Mucosa of rectum (tissue), 2 donors: ENCODE results near the gene SUPT5H.
"Not testable (repeated sequence)": the region's sequence is repeated elsewhere in the genome, so short reads cannot be mapped to it uniquely, and the experiment has no call there.

ENCODE experiments used
- H3K27ac ChIP-seq, 2 donors: one replicate each; pipeline ENCODE4 v1.7.0; 2013; ENCODE audit warnings: inconsistent platforms in 2 of 2, low read depth in 2 of 2, low read length in 2 of 2
- H3K27me3 ChIP-seq, 2 donors: one replicate each; pipeline ENCODE4 v1.7.0; 2013; ENCODE audit warnings: low read length in 2 of 2; ENCODE audit not compliant: control insufficient read depth in 2 of 2, insufficient read depth in 2 of 2
- H3K36me3 ChIP-seq, 2 donors: one replicate each; pipeline ENCODE4 v1.7.0; 2013; ENCODE audit warnings: low read length in 2 of 2; ENCODE audit not compliant: control insufficient read depth in 2 of 2, insufficient read depth in 2 of 2
- H3K4me1 ChIP-seq, 2 donors: one replicate each; pipeline ENCODE4 v1.7.0; 2013; ENCODE audit warnings: low read length in 2 of 2, mild to moderate bottlenecking in 1 of 2; ENCODE audit not compliant: control insufficient read depth in 2 of 2, insufficient read depth in 2 of 2
- H3K4me3 ChIP-seq, 2 donors: one replicate each; pipeline ENCODE4 v1.7.0; 2013; ENCODE audit warnings: low read length in 2 of 2
- H3K9ac ChIP-seq, 2 donors: one replicate each; pipeline ENCODE4 v1.7.0; 2013; ENCODE audit warnings: low read length in 2 of 2, low read depth in 1 of 2, mild to moderate bottlenecking in 1 of 2
- H3K9me3 ChIP-seq, 2 donors: one replicate each; pipeline ENCODE4 v1.7.0; 2013; ENCODE audit warnings: low read length in 2 of 2; ENCODE audit not compliant: control insufficient read depth in 2 of 2
- donor health status: healthy.
- donor health status: Normal muscosa, but diverticular disease.

SUPT5H gene

DNA sequence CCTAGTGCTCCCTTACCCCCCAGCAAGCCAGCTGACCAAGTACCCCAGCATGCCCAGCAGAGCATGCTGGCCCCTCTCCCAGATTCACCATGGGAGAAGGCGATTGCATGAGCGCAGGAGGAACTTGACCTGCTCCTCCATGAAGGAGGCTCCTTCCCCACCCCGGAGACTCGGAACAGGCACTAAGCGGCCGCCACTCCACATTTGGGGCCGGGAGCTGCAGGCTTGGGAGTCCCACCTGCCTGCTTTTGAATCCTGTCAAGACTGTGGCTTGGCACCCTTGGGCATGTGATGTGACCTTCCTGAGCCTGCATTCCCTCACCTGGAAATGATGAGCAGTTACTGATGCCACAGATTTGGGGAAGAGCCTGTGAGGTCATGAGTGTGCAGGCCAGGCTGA lies 22.6 kb downstream of the SUPT5H start:
- no peaks in the 10 kb centered on the region for H3K9me3 ChIP-seq
- H3K9ac ChIP-seq: no peak overlapping the region
- H3K36me3 ChIP-seq: peaks cover 76 to 80% of the 10 kb centered on the region in 2 donors
- no peaks in the 10 kb centered on the region for H3K27me3 ChIP-seq
- H3K27ac ChIP-seq: no peak overlapping the region
- no peaks in the 10 kb centered on the region for H3K4me1 ChIP-seq
- no peak overlapping the region for H3K4me3 ChIP-seq

DNA sequence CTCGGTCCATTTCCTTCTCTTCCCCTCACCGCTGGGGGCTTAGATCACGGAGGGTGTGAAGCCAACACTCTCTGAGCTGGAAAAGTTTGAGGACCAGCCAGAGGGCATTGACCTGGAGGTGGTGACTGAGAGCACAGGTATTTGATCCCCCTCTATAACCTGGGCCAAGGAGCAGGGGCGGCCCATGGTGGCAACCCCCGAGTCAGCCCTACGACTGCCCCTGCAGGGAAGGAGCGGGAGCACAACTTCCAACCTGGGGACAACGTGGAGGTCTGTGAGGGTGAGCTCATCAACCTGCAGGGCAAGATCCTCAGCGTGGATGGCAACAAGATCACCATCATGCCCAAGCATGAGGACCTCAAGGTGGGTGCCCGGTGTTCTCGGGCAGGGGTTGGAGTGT lies 23.7 kb downstream of the SUPT5H start:
- H3K27ac ChIP-seq: no peak overlapping the region
- H3K4me3 ChIP-seq: no peak overlapping the region
- peaks cover 83 to 91% of the 10 kb centered on the region in 2 donors for H3K36me3 ChIP-seq
- H3K9ac ChIP-seq: no peak overlapping the region
- no peaks in the 10 kb centered on the region for H3K4me1 ChIP-seq
- no peaks in the 10 kb centered on the region for H3K9me3 ChIP-seq
- no peaks in the 10 kb centered on the region for H3K27me3 ChIP-seq

DNA sequence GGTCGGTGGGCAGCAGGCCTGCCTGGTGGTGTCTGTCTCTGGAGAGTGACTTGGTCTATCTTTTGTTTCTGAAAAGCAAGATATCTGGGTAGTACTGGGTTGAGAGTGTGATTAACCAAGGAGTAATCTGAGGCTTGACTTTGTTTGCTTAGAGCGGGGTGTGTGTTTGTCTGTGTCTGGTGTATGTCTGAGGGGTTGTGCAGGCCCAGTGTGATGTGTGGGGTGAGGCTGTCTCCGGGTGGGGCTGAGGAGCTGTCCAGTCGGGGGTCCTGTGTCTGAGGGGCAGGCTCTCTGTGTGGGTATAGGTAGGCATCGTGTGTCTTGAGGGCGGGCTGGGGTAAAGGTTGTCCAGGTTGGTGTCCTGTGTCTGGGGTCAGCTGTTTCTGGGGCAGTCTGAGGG lies 24.2 kb downstream of the SUPT5H start:
- Histone ChIP-seq H3K27me3 (no peaks in the 10 kb centered on the region), H3K9ac (no peak overlapping the region), H3K4me1 (no peaks in the 10 kb centered on the region), H3K36me3 (peaks cover 87 to 93% of the 10 kb centered on the region in 2 donors), H3K9me3 (no peaks in the 10 kb centered on the region), H3K27ac (no peak overlapping the region), H3K4me3 (no peak overlapping the region)

DNA sequence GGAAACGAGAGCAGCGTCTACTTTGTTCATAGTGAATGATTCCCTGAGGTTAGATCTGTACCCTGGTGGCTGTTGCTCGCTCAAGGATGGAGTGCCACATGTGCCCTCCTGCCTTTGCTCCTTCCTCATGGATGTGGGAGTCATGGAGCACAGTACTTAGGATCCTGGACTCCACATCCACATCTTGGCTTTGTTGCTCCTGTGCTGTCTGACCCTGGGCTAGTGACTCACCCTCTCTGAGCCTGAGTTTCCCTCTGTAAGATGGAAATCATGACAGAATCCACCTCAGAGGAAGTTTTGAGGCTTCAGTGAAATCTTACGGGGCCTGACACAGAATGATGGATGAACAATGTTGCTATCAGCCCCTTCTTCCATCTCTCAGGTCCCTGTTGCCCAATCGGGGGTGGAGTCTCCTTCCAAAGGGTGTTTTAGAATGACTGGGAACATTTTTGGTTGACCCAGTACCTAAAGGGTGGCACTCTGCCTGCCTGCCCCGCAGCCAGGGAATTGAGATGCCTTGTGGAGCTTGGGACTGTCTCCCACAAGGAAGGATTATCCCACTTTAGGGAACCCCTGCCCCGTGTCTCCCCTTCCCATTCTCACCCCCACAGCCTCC lies 25.4 kb downstream of the SUPT5H start:
- Histone ChIP-seq H3K4me3 (no peak overlapping the region), H3K9ac (no peak overlapping the region), H3K4me1 (no peaks in the 10 kb centered on the region), H3K27ac (no peak overlapping the region), H3K27me3 (no peaks in the 10 kb centered on the region), H3K9me3 (no peaks in the 10 kb centered on the region), H3K36me3 (peaks cover 82 to 88% of the 10 kb centered on the region in 2 donors)

DNA sequence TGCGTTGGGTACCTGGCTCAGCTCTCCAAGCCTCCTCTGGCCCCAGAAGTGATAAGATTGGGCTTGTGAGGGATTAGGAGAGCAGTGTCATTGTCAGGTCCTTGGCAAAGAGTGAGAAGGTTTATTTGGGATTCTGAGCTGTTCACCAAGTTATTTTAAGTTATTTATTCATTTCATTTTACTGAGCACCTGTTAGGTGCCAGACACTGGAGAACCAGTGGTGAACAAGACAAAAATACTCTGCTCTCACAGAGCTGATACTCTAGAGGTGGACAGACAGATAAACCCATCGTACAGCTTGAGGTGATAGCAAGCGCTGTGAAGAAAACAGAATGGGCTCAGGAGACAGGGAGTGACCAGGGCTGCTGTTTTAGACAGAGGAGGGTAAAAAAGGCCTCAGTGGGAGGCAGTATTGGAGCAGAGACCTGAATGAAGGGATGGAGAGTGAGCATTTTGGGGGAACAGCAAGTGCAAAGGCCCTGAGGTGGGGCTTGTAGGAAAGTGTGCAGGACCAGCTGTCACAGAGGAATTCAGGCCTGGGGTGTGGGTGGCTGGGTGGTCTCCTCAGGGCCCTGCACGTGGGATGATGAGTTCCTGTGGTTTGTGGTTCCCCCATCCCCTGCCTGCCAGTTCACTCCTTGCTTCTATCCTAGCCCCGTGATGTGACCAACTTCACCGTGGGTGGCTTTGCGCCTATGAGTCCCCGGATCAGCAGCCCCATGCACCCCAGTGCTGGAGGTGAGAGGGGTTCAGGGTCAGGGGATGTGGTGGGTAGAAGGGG lies 26.6 kb downstream of the SUPT5H start:
- Histone ChIP-seq H3K36me3 (peaks cover 77 to 88% of the 10 kb centered on the region in 2 donors), H3K9me3 (no peaks in the 10 kb centered on the region), H3K27me3 (no peaks in the 10 kb centered on the region), H3K27ac (no peak overlapping the region), H3K4me1 (no peaks in the 10 kb centered on the region), H3K9ac (no peak overlapping the region), H3K4me3 (no peak overlapping the region)

DNA sequence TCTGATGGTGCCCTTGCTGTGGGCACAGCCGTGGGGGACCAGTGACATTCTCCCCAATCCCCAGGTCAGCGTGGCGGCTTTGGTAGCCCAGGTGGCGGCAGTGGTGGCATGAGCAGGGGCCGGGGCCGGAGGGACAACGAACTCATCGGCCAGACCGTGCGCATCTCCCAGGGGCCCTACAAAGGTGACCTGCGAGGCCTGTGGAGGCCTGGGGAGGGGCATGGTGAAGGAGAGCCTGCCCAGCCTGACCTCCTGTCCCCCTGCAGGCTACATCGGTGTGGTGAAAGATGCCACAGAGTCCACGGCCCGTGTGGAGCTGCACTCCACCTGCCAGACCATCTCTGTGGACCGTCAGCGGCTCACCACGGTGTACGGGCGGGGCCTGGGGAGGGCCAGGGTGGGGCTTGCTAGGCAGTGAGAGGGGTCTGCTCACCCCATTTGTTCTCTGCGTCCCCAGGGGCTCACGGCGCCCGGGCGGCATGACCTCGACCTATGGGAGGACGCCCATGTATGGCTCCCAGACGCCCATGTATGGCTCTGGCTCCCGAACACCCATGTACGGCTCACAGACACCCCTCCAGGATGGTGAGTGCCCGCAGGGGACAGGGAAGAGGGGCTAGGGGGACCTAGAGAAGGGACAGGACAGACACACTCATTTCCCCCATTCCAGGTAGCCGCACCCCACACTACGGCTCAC lies 27.5 kb downstream of the SUPT5H start:
- H3K27me3 ChIP-seq: no peaks in the 10 kb centered on the region
- no peak overlapping the region for H3K4me3 ChIP-seq
- no peak overlapping the region for H3K9ac ChIP-seq
- peaks cover 73 to 81% of the 10 kb centered on the region in 2 donors for H3K36me3 ChIP-seq
- no peak overlapping the region for H3K27ac ChIP-seq
- no peaks in the 10 kb centered on the region for H3K4me1 ChIP-seq
- H3K9me3 ChIP-seq: no peaks in the 10 kb centered on the region

DNA sequence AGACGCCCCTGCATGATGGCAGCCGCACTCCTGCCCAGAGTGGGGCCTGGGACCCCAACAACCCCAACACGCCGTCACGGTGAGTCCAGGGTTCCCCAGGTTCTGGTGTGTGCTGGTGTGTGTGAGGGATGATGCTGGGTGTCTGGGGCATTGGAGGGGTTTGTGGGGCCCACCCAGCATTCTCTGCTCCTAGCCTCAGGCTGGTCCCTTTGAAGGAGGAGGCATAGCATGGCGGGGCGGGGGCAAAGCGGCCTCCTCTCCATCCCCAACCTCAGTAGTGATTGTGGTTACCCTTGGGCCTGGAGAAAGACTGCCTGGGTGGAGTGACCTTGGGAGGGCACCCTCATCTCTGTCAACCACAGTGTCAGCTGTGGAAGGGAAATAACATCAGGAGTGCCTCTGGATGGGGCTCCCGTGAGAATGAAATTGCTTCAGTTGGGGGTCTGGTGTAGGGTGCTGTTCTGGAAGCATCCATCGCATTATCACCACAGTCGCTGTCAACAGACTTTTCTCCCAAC lies 28.1 kb downstream of the SUPT5H start:
- no peaks in the 10 kb centered on the region for H3K27me3 ChIP-seq
- peaks cover 67 to 75% of the 10 kb centered on the region in 2 donors for H3K36me3 ChIP-seq
- H3K9ac ChIP-seq: no peak overlapping the region
- no peaks in the 10 kb centered on the region for H3K9me3 ChIP-seq
- no peaks in the 10 kb centered on the region for H3K4me1 ChIP-seq
- no peak overlapping the region for H3K4me3 ChIP-seq
- no peak overlapping the region for H3K27ac ChIP-seq

DNA sequence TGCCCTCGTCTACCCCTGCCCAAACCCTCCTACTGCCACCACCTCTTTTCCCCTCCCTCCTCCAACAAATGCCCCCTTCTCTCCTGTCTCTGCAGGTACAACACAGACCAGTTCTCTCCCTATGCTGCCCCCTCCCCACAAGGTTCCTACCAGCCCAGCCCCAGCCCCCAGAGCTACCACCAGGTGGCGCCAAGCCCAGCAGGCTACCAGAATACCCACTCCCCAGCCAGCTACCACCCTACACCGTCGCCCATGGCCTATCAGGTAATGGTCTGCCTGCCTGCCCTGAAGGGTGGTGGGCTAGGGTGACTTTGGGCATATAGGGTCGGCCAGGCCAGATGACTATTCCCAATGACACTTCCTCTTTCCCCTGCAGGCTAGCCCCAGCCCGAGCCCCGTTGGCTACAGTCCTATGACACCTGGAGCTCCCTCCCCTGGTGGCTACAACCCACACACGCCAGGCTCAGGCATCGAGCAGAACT lies 28.8 kb downstream of the SUPT5H start:
- Histone ChIP-seq H3K4me3 (no peak overlapping the region), H3K27me3 (no peaks in the 10 kb centered on the region), H3K4me1 (no peaks in the 10 kb centered on the region), H3K9ac (no peak overlapping the region), H3K36me3 (peaks cover 61 to 68% of the 10 kb centered on the region in 2 donors), H3K9me3 (no peaks in the 10 kb centered on the region), H3K27ac (no peak overlapping the region)

DNA sequence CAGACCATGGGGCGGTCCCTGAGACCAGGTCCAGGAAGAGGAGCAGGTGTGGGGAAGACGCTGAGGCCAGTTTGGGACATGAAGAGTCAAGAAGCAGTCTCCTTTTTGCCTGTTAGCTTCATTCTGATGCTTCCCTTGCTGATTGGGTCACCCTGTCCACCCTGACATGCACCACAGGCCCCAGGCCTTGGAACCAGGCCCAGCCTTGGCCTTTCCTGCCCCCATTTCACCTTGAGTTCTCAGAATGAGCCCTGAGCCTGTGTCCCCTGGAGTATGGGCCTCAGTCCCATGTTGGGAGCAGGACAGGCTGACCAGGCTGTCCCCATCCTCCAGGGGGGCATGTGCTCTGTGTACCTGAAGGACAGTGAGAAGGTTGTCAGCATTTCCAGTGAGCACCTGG lies 30.4 kb downstream of the SUPT5H start:
- no peak overlapping the region for H3K9ac ChIP-seq
- H3K9me3 ChIP-seq: no peaks in the 10 kb centered on the region
- peaks cover 3 to 4% of the 10 kb centered on the region in 2 donors for H3K4me1 ChIP-seq
- H3K36me3 ChIP-seq: peaks cover 45 to 52% of the 10 kb centered on the region in 2 donors
- H3K27me3 ChIP-seq: no peaks in the 10 kb centered on the region
- no peak overlapping the region for H3K4me3 ChIP-seq
- H3K27ac ChIP-seq: no peak overlapping the region

DNA sequence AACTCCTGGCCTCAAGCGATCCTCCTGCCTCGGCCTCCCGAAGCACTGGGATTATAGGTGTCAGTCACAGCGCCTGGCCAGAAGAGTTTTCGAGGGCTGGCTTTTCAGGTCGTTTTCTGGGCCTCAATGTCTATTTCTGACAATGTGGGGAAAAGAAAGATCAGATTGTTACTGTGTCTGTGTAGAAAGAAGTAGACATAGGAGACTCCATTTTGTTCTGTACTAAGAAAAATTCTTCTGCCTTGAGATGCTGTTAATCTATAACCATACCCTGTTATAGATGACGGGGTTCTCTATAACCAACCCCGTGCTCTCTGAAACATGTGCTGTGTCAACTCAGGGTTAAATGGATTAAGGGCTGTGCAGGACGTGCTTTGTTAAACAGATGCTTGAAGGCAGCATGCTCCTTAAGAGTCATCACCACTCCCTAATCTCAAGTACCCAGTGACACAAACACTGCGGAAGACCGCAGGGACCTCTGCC lies 34.0 kb downstream of the SUPT5H start:
- H3K36me3 ChIP-seq: peaks cover 14 to 19% of the 10 kb centered on the region in 2 donors
- not testable (repeated sequence) for H3K27me3 ChIP-seq, H3K4me3 ChIP-seq, H3K9ac ChIP-seq, H3K27ac ChIP-seq, H3K9me3 ChIP-seq
- peaks cover 13 to 14% of the 10 kb centered on the region in 2 donors for H3K4me1 ChIP-seq
